ENCODE data around the gene C12orf57. TPM values are rescaled to one million over a fixed set of nuclear protein-coding genes. Genes with fewer than 3 reads are reported as not detected.

Gene C12orf57
- total and polyA plus RNA-seq, 2 of the 8 experiments (the other 6 are each of a cell fraction or from before 2014, with no cell fraction given), result 174 to 993 TPM

DNA sequence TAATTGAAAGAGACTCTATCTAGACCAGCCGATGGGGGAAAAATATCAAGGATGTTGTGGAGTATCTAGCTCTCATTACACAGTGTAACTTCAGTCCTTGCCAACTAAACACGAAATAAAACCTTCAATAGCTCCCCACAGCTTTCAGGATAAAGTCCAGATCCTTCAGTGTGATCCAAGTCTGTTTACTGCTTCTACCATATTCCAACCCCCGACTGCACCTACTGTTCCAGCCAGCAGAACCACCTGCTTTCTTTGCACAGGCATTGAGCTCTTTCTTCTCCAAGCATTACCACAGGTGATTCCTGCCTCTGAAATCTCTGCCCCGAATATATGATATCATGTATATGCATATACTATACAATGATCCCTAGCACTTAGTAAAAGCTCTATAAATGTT, 41.4 kb upstream of the C12orf57 start (continued):
- no peak for TF ChIP-seq CBX5 (IDR thresholded peaks at IDR 0.05; ENCODE audit: low read depth, low read length)
- no peak for TF ChIP-seq MAFK (IDR thresholded peaks at IDR 0.05; ENCODE audit: low read depth, low read length)
- TF ChIP-seq FOSL1 (IDR thresholded peaks at IDR 0.05; ENCODE audit: insufficient read depth, low read depth, low read length), result no peak

All from H1 (cell line).